Jurkat, Clone E6-1 (cell line): ENCODE data around the gene ARMC8.
A peak's percentile ranks its signal among the peaks of the same experiment; 100 is the strongest.

Source experiments
- DNase-seq: peaks from one replicate; pipeline ENCODE4 v3.0.0-alpha.2; 2011; ENCODE audit warnings: low read depth, low spot score
- H3K4me3 ChIP-seq: 2 replicates; pipeline ENCODE4 v1.5.1; 2011; ENCODE audit warnings: mild to moderate bottlenecking, low read length, control low read depth, moderate library complexity

Gene ARMC8

DNA sequence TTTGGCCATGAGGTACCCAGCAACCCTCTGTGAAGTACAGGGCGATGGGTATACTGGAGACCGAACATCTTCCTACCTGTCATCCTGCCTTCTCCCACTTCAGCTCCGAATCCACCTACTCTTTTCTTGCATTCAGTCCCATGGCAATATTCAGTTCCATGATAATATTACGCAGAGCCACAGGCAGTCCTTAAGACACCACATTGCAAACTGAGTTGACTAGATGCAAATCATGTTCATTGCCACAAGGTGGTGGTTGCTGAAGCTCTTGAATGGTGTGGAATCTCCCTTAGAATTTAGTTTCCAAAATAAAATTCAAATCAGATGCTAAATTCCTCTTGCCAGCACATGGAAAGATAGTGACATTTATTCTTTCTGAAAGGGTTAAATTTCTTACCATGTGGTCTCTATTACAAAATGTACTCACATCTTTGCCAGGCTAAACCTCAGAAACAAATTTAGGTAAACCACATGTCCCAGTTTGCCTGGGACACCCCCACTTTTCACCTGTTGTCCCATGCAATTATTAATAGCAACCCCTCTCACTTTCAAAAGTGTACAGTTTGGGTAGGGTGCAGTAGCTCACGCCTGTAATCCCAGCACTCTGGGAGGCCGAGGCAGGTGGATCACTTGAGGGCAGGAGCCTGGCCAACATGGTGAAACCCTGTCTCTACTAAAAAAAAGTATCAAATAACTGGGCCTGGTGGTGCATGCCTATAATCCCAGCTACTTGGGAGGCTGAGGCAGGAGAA is 144.2 kb downstream of the ARMC8 start:
- no peak for DNase-seq
- H3K4me3 ChIP-seq: no peak overlapping the region

DNA sequence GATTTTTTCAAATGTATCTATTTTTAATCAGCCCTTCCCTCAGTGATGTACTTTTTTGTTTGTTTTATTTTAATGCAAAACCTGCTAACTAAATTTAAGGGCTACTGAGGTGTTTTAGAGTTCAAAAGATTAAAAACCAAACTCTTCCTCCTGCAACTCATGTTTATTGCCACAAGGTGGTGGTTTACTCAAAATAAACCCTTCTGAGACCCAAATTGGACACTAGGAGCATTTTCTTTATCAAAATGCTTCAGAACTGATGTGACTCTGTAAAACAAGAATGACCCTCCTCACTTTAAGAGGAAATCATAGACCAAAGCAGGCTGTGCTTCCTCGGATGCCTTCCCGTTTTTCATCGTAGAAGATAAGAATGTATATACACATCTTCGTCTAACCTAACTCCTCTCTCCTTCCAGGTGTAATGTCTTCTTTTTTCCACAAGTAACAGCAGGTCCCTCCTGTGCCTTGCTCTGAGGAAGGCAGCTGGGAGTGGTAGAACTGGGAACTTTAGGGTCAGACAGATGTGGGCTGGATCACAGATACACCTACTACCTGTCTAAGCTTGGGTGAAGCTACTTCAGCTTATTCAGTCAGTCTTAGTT is 145.5 kb downstream of the ARMC8 start:
- peak; percentile 29 for DNase-seq
- no peak overlapping the region for H3K4me3 ChIP-seq

DNA sequence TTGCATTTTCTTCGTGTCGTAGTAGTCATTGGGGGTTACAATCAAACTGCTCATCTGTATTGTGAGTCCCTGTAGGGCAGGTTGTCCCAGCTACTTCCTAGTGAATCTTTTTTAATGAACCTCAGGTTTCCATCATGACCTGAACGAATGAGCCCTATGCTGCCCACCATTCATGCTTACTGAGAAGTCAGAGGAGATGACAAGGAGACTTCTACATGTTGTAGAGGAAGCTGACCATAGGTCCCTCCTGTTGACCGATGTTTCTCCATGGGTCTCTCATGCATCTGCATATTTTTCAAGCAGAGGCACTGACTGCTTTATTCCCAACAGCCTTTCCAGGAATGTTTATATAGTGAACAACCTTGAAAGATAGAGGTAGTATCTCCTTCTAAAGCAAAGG is 147.5 kb downstream of the ARMC8 start:
- H3K4me3 ChIP-seq: no peak overlapping the region
- no peak for DNase-seq

DNA sequence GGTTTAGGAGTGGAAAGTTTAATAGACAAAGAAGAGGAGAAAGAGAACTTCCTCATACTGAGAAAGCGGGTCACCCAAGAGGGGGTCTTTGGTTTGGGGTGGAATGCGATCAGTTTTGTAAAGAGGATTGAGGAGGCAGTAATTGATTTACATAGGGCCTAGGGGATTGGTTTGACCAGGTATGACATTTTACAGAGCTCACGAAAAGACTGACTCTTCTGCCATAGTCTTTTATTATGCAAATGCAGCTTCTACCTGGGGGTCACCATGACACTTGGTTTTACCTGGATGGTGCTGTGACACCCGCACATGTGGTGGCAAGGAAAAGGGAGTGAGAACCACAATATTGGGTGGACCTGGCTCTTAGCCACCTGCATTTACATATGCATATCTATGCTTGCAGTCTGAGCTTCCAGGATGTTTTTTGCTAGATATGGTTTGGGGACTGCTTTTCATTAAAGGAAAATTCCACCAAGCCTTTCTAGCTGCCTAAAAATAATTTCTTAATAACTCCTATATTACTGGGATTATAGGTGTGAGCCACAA is 149.4 kb downstream of the ARMC8 start:
- no peak overlapping the region for H3K4me3 ChIP-seq
- DNase-seq: no peak

DNA sequence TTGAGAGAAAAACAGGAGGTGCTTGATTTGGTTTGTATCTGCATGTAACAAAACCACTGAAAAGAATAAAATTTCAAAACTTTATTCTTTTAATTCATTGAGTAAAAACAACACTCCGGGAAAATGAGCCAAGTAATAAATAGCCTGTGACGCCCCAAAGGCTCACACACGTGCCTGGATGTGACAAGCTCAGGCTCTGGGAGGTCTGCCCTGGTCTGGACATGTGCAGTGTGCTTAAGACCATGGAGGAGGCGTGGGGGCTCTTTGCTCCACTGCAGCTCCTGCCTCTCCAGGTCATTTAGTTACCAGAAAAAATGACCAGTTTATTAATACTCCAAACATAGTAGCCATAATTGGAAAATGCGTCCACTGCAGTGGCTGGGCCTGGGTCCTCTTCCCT is 151.1 kb downstream of the ARMC8 start:
- DNase-seq: no peak
- no peak overlapping the region for H3K4me3 ChIP-seq

DNA sequence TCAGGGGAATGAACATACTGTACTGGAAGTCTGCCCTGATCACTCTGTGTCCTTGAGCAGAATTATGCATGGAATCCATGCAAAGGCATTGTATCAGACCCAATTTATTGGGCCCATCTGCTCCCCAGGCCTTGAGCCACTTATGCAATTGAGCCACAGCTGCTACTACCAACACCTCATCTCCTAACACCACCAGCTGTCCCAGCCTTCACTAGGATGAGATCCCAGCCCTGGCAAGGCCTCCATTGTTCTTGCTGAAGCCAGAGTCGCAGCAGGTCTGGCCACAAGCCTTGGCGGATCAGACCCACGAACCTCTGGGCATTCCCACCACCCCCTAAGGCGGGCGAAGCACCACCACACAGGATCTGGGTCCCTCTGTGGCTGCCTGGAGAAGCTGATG is 151.7 kb downstream of the ARMC8 start:
- DNase-seq: no peak

DNA sequence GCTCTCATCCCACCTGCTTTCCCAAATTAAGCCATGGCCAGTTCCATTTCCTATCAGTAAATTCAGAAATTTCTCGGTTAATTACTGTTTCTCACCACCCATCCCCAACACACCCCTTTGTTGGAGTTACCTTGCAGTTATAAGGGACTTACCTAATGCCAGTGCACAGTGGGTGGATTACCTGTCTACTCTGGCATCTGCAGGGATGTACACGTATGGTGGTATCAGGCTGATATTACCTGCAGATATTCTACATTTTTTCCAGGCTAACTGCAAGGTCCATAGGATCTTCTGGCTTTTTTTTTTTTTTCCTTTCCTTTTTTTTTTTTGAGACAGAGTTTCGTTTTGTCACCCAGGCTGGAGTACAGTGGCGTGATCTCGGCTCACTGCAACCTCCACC is 153.4 kb downstream of the ARMC8 start:
- no peak for DNase-seq
- no peak overlapping the region for H3K4me3 ChIP-seq

More for the DNA sequence above, 151.7 kb downstream of the ARMC8 start:
- H3K4me3 ChIP-seq: no peak overlapping the region

DNA sequence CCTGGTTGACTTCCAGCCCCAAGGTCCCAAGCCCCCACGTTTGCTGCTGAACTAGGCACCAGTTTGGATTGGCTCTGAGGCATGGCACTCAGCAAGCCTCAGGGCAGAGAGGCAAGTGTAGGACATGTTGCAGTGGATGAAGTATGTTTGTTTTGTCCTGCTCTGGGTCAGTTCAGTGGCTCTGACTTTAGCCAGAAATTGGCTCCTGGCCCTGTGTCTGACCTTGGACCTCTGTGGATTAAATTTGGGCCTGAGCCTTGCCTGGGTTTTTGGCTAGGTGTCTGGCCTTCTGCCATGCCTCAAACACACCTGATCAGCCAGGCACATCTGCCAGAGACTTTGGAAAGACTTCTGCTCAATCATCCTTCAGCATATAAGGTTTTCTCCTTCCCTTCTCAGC is 157.7 kb downstream of the ARMC8 start:
- no peak for DNase-seq
- H3K4me3 ChIP-seq: no peak overlapping the region
